Measurements from ENCODE around the gene KIAA1671. TPM values are rescaled to one million over a fixed set of nuclear protein-coding genes. Genes with fewer than 3 reads are reported as not detected.

KIAA1671 gene
- total and polyA plus RNA-seq, 2 of the 13 experiments (the other 11 are each of a cell fraction or from before 2014, with no cell fraction given): 13.5 to 13.6 TPM

DNA sequence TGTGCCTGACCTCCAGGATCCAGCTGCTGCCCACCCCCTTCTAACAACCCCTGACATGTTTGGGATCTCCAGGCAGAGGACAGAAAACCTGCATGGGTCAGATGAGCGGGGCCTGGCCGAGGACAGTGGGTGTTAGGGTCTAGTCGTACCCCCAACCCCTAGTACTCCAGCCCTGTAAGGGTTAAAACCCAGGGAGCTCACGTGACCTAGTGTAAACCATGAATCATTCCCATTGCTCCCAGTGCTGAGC lies 158.0 kb downstream of the KIAA1671 start:
- 6% methylated on average over 3 of the region's 4 CpGs for WGBS (ENCODE audit: low lambda C conversion rate)
- no TSS peak for BruUV-seq (replicated peaks)
- Histone ChIP-seq H3K4me2 (ENCODE audit: low read depth, low read length) (peak overlapping the region; percentile 99), H3K4me3 (replicated peaks in 1 of 3; ENCODE audit: insufficient read depth in 1 of 3, low read depth in 2 of 3, low read length in 3 of 3) (peak overlapping the region; percentile 12 to 94 (median 84); a peak in 3 of 6 replicates), H3K4me1 (ENCODE audit: insufficient read depth, low read length) (peaks cover 54% of the 10 kb centered on the region), H3K27me3 (ENCODE audit: control insufficient read depth in 1 of 2, insufficient read depth in 2 of 2, low read length in 2 of 2) (no peaks in the 10 kb centered on the region; a peak in 1 of 5 replicates), H3K27ac (ENCODE audit: extremely low read length, insufficient read depth, low read length) (peak overlapping the region; percentile 92), H3K9me3 (ENCODE audit: low read length) (no peaks in the 10 kb centered on the region), H3K79me2 (ENCODE audit: insufficient read depth, low read length) (peaks cover 31% of the 10 kb centered on the region), H3K36me3 (replicated peaks in 1 of 2; ENCODE audit: control insufficient read depth in 1 of 2, insufficient read depth in 2 of 2, low read length in 2 of 2) (no peaks in the 10 kb centered on the region; a peak in 1 of 5 replicates), H2AFZ (ENCODE audit: low read length) (no peak overlapping the region), H3K9ac (ENCODE audit: insufficient read depth, low read depth, low read length) (peak overlapping the region; percentile 93), H4K20me1 (ENCODE audit: insufficient read depth, low read length) (no peaks in the 10 kb centered on the region)
- DNase-seq (ENCODE audit: low spot score): no peak
- intact Hi-C loops (cut with micrococcal nuclease; ENCODE audit: unreplicated experiment) (loop anchor here (1.0 kb wide), 3 partner anchors 10 to 59 kb away; no protein-coding TSS in a partner anchor), in situ Hi-C loops (cut with HindIII; ENCODE audit: extremely low pct_ligation_motif_present, low pct_unique_long_range_greater_than_20kb) (no loop called here)
- ChIA-PET POLR2A (interaction anchor here (1.1 to 3.9 kb wide), 6 partner anchors 11 to 145 kb away, joined by 4 to 14 read pairs (median 8); no protein-coding TSS in a partner anchor), CTCF (ENCODE audit: low intra/inter-chr PET ratio, low total read pairs) (no interaction called here)
- peak; percentile 85 for FAIRE-seq
- ATAC-seq: no peak
- TF ChIP-seq TIGD3 (CRISPR knock-in tag; IDR thresholded peaks at IDR 0.05; ENCODE audit: borderline replicate concordance) (no peak), KAT8 (CRISPR knock-in tag; IDR thresholded peaks at IDR 0.05) (0 out of 2 replicates have a peak, but pooled peaks have one; percentile 2), ZNF781 (CRISPR knock-in tag; IDR thresholded peaks at IDR 0.05; ENCODE audit: borderline replicate concordance, not compliant biosample characterization) (no peak), ZNF670 (CRISPR knock-in tag; IDR thresholded peaks at IDR 0.05; ENCODE audit: borderline replicate concordance) (no peak), SRSF1 (optimal IDR thresholded peaks at IDR 0.05; ENCODE audit: low read depth, low read length) (no peak), CREB1 (IDR thresholded peaks at IDR 0.05) (no peak), CREB1 (CRISPR knock-in tag; IDR thresholded peaks at IDR 0.05) (0 out of 2 replicates have a peak, but pooled peaks have one; percentile 6), SP5 (CRISPR knock-in tag; IDR thresholded peaks at IDR 0.05; ENCODE audit: borderline replicate concordance, low read depth) (no peak), FOSL2 (CRISPR knock-in tag; IDR thresholded peaks at IDR 0.05) (peak; percentile 95), ZNF776 (CRISPR knock-in tag; IDR thresholded peaks at IDR 0.05) (no peak), WIZ (CRISPR knock-in tag; IDR thresholded peaks at IDR 0.05) (no peak), FOSL1 (CRISPR knock-in tag; IDR thresholded peaks at IDR 0.05; ENCODE audit: borderline replicate concordance) (peak; percentile 43; the same call in 1 of the 2 replicates), ZNF296 (CRISPR knock-in tag; conservative IDR thresholded peaks at IDR 0.05) (no peak), MAFG (CRISPR knock-in tag; IDR thresholded peaks at IDR 0.05) (no peak), PHF21A (CRISPR knock-in tag; IDR thresholded peaks at IDR 0.05) (peak; percentile 60; the same call in 1 of the 2 replicates), ZNF225 (CRISPR knock-in tag; IDR thresholded peaks at IDR 0.05) (no peak), ZBTB43 (CRISPR knock-in tag; conservative IDR thresholded peaks at IDR 0.05) (no peak), ZNF570 (CRISPR knock-in tag; IDR thresholded peaks at IDR 0.05; ENCODE audit: borderline replicate concordance) (no peak), ZEB1 (IDR thresholded peaks at IDR 0.05; ENCODE audit: insufficient replicate concordance, low read depth) (peak; percentile 11), ZNF747 (CRISPR knock-in tag; IDR thresholded peaks at IDR 0.05; ENCODE audit: borderline replicate concordance) (0 out of 2 replicates have a peak, but pooled peaks have one; percentile 11), TRIM24 (CRISPR knock-in tag; IDR thresholded peaks at IDR 0.05) (no peak)
- TF ChIP-seq, protein P1, sequence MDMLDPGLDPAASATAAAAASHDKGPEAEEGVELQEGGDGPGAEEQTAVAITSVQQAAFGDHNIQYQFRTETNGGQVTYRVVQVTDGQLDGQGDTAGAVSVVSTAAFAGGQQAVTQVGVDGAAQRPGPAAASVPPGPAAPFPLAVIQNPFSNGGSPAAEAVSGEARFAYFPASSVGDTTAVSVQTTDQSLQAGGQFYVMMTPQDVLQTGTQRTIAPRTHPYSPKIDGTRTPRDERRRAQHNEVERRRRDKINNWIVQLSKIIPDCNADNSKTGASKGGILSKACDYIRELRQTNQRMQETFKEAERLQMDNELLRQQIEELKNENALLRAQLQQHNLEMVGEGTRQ (IDR thresholded peaks at IDR 0.05; ENCODE audit: low read depth, low read length): peak; percentile 95
- TF ChIP-seq, protein P1 (CRISPR knock-in tag; IDR thresholded peaks at IDR 0.05; ENCODE audit: borderline replicate concordance): peak; percentile 97; the same call in 1 of the 2 replicates
